Measurements from ENCODE around the gene ZG16B. TPM values are rescaled to one million over a fixed set of nuclear protein-coding genes. Genes with fewer than 3 reads are reported as not detected.

ZG16B gene
- total RNA-seq, 1 experiment from 2014 or later: not detected

DNA sequence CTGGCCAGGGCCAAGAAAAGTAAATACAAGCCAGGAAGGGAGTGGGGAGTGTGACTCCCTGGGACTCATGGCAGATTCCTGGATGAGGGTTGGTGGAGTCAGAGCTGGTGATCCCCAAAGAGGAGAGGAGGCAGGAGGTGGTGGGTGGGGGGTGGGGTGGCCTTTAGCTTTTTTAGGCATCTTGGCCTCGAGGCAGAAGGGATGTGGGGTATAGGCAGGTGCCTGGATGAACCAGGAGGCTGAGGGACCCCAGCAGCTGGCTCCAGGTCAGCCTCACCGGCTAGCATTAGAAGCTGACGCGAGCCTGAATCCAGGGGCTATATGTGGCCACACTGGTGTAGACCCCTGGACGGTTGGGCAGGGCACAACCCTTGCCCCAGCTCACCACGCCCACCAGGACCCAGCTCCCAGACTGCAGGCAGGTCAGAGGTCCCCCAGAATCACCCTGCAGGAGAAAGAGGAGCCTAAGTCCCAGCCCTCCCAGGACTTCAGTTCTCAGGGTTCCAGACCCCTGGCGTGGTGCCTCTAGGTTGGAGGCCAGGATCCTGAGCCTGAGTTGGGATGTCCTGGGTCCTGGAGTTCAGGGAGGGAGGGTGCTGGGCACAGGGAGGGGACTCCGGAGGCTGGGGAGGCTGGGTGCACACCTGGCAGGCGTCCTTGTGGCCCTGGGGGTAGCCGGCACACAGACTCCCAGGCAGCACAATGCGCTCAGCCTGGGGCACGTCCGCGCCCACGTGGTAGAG is 45.6 kb upstream of the ZG16B start:
- no peak overlapping the region for H2BK20ac ChIP-seq (ENCODE audit: low read depth, low read length, poor library complexity, severe bottlenecking)
- no peak overlapping the region for H4K8ac ChIP-seq (replicated peaks; ENCODE audit: insufficient read length, low read depth, low read length)
- no peak overlapping the region for H3K9ac ChIP-seq (ENCODE audit: extremely low read depth, insufficient read length, low read length)
- no peak overlapping the region for H3T11ph ChIP-seq (ENCODE audit: low read length)
- H3K4me3 Mint-ChIP-seq: no peak overlapping the region
- no peaks in the 10 kb centered on the region for H3K27me3 ChIP-seq (ENCODE audit: insufficient read depth, low read length)
- H2BK12ac ChIP-seq (ENCODE audit: insufficient read length, low read depth, low read length): no peak overlapping the region
- no peaks in the 10 kb centered on the region for H3K9me3 Mint-ChIP-seq
- no peaks in the 10 kb centered on the region for H4K20me1 ChIP-seq (ENCODE audit: control insufficient read depth, insufficient read depth, insufficient read length)
- no peaks in the 10 kb centered on the region; the same call in 1 of the 2 replicates for H3K79me2 ChIP-seq (ENCODE audit: insufficient read depth, low read length)
- peak overlapping the region in 1 of 3 experiments; percentile 87; a peak in 1 of 7 replicates for H3K27ac Mint-ChIP-seq
- H2BK5ac ChIP-seq (ENCODE audit: insufficient read length, low read length): no peak overlapping the region
- WGBS (ENCODE audit: extremely low coverage, insufficient read length, low lambda C conversion rate): no CpG with 5 or more reads among the region's 15 CpGs
- no peaks in the 10 kb centered on the region for H3K23me2 ChIP-seq (ENCODE audit: insufficient read length, low read depth, low read length, poor library complexity, severe bottlenecking)
- H2AK5ac ChIP-seq (ENCODE audit: insufficient read length, low read length): no peak overlapping the region
- no peaks in the 10 kb centered on the region for H3K9me3 ChIP-seq (ENCODE audit: control insufficient read depth, low read depth, low read length)
- no peak overlapping the region for H3K56ac ChIP-seq (ENCODE audit: insufficient read length, low read depth, low read length)
- peaks cover 8 to 22% of the 10 kb centered on the region in 2 experiments for H3K4me1 Mint-ChIP-seq
- no peak overlapping the region; the same call in 1 of the 2 replicates for H3K14ac ChIP-seq (ENCODE audit: insufficient read depth, low read length)
- H3K18ac ChIP-seq (ENCODE audit: insufficient read length, low read depth, low read length): no peak overlapping the region
- H3K27ac ChIP-seq (ENCODE audit: insufficient read length, low read depth, low read length): no peak overlapping the region
- peaks cover 10% of the 10 kb centered on the region for H3K27me3 Mint-ChIP-seq (ENCODE audit: low read depth)
- H2AFZ ChIP-seq (ENCODE audit: low read length): no peak overlapping the region
- H4K91ac ChIP-seq (ENCODE audit: insufficient read length, low read depth, low read length): no peak overlapping the region
- no peak overlapping the region for H3K4ac ChIP-seq (ENCODE audit: low read depth, low read length)
- no peak overlapping the region for H2BK15ac ChIP-seq (ENCODE audit: low read depth, low read length)
- H4K5ac ChIP-seq (ENCODE audit: insufficient read length, low read depth, low read length): no peak overlapping the region
- H3K79me1 ChIP-seq (ENCODE audit: insufficient read depth, low read depth, low read length, poor library complexity, severe bottlenecking): no peaks in the 10 kb centered on the region
- peak; percentile 30 for DNase-seq
- H3K4me2 ChIP-seq (ENCODE audit: insufficient read depth, insufficient read length, low read length): no peak overlapping the region
- H3K23ac ChIP-seq (ENCODE audit: insufficient read length, low read depth, low read length): no peak overlapping the region
- TF ChIP-seq, protein P1, sequence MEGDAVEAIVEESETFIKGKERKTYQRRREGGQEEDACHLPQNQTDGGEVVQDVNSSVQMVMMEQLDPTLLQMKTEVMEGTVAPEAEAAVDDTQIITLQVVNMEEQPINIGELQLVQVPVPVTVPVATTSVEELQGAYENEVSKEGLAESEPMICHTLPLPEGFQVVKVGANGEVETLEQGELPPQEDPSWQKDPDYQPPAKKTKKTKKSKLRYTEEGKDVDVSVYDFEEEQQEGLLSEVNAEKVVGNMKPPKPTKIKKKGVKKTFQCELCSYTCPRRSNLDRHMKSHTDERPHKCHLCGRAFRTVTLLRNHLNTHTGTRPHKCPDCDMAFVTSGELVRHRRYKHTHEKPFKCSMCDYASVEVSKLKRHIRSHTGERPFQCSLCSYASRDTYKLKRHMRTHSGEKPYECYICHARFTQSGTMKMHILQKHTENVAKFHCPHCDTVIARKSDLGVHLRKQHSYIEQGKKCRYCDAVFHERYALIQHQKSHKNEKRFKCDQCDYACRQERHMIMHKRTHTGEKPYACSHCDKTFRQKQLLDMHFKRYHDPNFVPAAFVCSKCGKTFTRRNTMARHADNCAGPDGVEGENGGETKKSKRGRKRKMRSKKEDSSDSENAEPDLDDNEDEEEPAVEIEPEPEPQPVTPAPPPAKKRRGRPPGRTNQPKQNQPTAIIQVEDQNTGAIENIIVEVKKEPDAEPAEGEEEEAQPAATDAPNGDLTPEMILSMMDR (conservative IDR thresholded peaks at IDR 0.05): no peak
- no peaks in the 10 kb centered on the region for H3K36me3 Mint-ChIP-seq (ENCODE audit: insufficient read depth in 1 of 3, low read depth in 3 of 3)
- no peaks in the 10 kb centered on the region for H3K4me1 ChIP-seq (ENCODE audit: insufficient read depth, low read length)
- H2BK120ac ChIP-seq (ENCODE audit: low read depth, low read length, poor library complexity, severe bottlenecking): no peak overlapping the region

Measured in H9 (cell line).